ENCODE results near the gene COL6A3.

Gene COL6A3

DNA sequence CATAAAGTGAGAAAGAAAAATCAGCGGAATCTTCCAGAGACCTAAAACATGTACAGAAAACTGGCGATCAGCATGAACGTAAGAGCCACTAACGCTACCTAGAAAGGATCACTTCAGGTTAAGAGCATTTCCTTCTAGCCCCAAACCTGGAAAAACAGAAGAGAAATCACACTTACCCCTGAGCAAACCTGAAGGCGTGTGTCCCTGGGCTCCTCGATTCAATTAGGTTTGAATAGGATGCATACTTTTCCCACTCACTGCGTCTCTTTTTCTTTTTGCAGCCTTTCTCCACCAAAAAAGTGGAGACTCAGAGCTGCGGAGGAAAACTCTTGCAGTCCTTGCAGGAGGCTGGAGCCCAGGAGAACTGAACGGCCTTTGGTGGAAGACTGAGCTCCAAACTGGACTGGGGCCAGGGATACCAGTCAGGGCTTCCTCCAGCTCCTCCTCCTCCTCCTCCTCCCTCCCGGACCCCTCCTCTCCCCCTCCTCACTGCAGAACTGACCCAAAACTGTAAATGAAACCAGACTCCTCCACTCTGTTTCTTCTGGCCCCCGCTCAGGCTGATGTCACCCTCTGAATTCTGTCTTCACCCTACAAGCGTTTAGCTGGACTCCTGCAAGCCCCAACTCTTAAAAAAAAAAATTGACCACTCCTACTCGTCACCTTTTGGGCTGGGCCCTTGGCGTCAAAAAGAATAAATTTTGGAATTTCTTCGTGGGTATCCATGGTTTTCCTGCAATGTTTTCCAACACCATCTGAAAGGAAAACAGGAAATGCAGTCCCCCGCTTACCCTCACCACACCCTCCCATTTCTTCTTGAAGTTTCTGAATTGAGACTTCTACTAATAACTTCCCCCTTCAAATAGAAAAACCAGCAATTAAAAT is at the start of gene COL6A3:
Gene COL6A3, minus strand, starts transcription at position 388 of the 885 bp plus-strand sequence. CDS start 17,347 bp downstream, outside the sequence.
- DNase-seq, result no peak

- DNase-seq, result no peak
These were observed 45.8 kb upstream of the COL6A3 start for GRCh38 chr2:237459741-237460174.

- no peak for DNase-seq
These were observed 45.3 kb upstream of the COL6A3 start for GRCh38 chr2:237459226-237459625.

DNA sequence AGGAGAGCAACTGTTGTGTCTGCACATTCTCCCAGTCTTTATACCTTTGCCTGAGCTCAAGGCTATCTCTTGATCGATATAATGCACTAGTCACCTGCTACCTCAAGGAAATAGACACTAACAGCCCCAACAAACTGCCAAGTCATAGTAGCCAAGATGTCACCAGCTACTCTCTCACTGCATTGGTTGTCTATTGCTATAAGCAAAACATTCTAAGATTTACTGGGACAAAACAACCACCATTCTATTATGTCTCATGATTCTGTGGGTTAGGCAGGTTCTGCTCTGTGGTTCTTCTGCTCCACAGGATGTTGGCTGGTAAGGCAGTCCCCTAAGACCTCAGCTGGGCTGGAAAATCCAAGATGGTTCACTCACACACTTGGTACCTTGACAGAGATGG is 44.6 kb upstream of the COL6A3 start:
- no peak for DNase-seq

- DNase-seq, result no peak
These were observed 43.5 kb upstream of the COL6A3 start for GRCh38 chr2:237457388-237457941.

DNA sequence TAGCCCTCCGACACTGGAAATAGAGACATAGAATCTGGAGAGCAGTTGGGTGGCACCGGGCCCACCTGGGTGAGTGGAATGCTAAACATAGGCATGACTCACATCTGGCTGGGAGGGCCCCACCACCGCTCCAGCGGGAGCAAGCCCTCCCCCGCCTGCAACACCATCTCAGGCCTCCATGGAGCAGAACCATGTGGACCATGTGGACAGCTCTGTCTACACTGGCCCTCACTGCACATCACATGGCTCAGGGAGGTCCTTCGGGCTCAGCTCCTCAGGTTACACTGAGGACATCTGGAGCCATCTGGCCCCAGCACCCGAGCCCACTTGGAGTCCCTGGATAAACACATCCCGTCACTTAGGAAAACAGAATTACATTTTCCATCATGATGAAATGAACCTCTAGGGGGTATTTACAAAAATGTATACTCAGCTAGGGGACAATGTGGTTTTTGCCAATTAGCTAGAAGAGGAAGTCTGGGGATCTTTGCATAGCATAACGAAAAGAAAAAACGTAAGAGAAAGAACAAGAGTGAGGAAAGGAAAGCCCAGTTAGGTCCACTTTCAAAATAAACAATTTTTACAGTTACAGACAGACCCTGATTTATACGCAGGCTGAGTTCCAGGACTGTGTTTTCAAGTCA is 42.4 kb upstream of the COL6A3 start:
- no peak for DNase-seq

GRCh38 chr2:237455764-237456163 is 41.8 kb upstream of the COL6A3 start:
- no peak for DNase-seq

DNA sequence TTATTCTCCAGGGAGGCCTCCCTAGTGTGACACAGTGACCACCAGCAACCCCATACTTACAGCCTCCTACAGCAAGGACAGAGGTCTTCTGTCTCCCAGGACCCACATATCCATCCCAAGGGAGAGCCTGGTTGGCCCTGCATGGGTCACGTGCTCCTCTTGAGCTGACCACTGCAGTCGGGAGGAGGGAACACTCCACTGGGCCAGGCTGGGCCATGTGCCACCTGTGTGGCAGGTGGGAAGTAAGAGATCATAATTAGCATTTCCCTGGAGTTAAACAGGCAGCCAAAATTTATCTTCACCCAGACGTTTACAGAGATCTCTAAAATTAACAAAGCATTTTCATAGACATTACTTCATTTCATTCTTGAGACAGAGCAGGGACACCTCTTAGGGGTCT is 39.7 kb upstream of the COL6A3 start:
- DNase-seq, result no peak

DNA sequence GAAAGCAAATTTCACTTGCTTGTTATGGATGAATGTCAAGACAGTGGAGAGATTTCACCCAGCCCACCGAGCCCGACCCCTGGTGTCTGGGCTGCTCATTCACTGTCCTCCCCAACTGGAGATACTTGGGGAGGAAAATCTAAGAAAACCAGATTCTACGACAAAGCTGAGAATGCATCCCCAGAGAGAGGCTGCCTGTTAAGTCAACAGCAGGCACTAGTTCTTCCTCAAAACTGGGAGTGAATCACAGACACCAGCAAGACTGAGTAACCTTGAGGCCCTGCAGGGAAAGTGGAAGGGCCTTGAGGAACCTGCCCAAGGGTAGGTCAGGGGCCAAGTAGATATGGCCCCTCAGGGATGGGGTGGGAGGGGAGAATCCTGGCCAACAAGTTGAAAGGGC is 38.9 kb upstream of the COL6A3 start:
- DNase-seq, result no peak

DNA sequence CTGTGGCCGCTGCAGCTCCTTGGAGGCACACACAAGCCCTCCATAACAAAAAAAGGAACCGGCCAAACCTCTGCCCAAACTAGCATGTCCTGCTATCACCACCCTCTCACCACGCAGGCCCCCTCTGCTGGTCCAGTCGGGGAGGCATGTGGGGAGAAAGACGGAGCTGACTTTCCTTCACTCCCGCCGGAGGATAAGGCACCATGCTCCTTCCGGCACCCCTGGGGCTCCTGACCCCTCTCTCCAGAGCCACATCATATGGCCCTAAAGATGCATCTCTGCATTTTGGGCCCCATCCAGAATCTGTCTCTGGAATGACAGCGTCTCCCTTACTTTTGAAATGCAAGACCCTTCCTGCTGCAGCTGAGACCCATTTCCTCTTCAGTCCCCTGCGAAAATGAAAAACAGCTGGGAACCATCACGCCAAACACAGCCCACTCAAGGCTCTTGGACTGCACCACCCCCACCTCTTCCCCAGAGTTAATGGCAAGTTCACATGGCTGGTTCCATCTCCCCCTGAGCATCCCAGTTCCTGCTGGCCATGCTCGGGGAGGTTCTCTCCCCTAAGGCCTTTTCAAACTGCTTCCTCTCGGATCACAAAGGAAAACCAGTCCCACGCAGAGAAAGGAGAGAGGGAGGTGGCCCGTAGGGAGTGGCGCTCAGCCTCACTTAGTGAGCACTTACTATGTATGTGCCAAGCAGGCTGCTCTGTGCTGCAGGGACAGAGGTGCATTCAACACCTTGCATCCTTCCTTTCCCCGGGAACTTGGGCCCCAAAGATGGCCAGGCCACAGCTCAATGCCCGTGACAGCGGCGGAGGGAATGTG is 37.9 kb upstream of the COL6A3 start:
- no peak for DNase-seq

GRCh38 chr2:237450583-237450982 is 36.6 kb upstream of the COL6A3 start:
- DNase-seq, result no peak

- no peak for DNase-seq
These were observed 36.1 kb upstream of the COL6A3 start for GRCh38 chr2:237450108-237450507.

DNA sequence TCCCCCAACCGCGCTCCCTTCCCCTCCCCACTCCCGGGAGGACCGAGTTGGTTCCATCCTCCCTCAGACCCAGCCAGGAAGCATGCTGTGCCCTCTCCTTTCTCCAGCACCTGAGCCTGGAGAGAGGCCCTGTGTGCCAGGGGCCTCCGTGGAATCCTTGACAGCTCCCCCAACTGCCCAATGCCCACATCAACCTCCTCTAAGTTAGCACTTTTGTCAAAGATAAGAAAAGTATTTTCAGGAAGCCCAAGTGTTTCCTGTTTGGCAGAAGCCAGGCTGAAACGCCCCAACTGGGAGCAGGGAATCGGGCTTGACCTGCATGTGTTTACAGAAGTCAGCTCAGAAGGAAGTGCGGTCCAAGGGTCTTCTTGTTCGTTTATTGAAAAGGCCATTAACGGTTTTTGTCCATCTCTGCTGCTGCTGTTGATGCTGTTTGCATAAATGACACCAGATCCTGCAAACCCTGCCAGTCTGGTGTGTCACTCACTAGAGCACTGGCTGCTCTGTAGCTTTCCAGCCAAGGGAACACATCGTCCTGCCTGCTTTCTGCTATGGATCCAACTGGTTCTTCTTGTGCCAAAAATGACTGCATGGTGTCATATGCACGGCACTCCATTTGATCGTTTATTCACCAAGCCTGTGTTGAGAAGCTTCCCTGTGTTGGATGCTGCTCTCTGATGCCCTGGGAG is 35.4 kb upstream of the COL6A3 start:
- DNase-seq, result no peak

GRCh38 chr2:237448626-237449025 is 34.7 kb upstream of the COL6A3 start:
- DNase-seq, result no peak

- DNase-seq, result no peak
These were observed 34.2 kb upstream of the COL6A3 start for GRCh38 chr2:237448171-237448570.

GRCh38 chr2:237447496-237447895 is 33.5 kb upstream of the COL6A3 start:
- no peak for DNase-seq

GRCh38 chr2:237446338-237446665 is 32.3 kb upstream of the COL6A3 start:
- no peak for DNase-seq

- DNase-seq, result no peak
These were observed 31.8 kb upstream of the COL6A3 start for GRCh38 chr2:237445611-237446337.

DNA sequence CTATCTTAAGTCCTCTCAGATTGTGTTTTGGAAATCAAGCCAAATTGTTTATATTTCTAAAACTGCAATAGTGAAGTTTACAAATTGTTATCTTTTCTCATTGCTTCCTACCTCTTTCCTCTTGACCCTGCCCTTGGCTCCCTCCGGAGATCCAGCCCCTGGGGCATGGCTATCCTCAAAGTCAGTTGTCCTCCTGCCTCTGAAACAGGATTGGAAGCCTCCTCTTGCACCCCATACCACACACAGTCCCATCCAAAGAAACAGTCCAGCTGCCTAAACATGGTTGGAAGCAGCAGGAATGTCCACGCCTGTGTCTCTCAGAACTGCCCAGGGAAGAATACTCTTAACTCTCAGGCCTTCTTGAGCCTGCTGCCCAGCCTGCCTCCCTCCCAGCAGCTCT is 30.1 kb upstream of the COL6A3 start:
- DNase-seq, result no peak

- DNase-seq, result no peak
These were observed 27.8 kb upstream of the COL6A3 start for GRCh38 chr2:237441605-237442274.

DNA sequence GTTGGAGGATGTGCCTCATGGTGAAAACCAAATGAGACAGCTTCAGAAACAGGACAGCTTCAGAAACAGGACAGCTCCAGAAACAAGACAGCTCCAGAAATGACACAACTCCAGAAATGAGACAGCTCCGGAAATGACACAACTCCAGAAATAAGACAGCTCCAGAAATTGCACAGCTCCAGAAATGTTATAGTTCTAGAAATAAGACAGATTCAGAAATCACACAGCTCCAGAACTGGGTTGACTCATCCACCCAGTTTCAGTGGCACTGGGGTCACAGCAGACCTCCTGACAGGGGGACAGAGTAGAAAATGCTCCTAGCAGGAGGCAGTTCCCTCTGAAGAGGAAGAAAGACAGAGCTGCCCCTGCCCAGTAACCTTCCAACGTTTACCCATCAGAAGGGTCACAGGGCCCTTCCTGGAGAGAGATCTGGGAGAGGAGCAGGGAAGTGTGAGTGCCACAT is 26.9 kb upstream of the COL6A3 start:
- no peak for DNase-seq

All from NCI-H2081 (cell line).